Stimulated activated CD4-positive, alpha-beta T cell treated with anti-CD3 and anti-CD28 coated beads, TNF-alpha, amount 100 ng/mL, for 24 hours (primary cell): ENCODE measurements around the gene OR52B2.
"Not testable (repeated sequence)": the region's sequence is repeated elsewhere in the genome, so short reads cannot be mapped to it uniquely, and the experiment has no call there.

ENCODE experiments used
- DNase-seq, 3 experiments: peaks; one replicate each; pipeline ENCODE4 v3.0.0-alpha.2; 2020; ENCODE audit warnings: low read depth in 3 of 3

The OR52B2 gene

GRCh38 chr11:6152126-6152525, 18.0 kb downstream of the OR52B2 start:
- no peak for DNase-seq

GRCh38 chr11:6151117-6151516, 19.0 kb downstream of the OR52B2 start:
- DNase-seq = no peak

GRCh38 chr11:6143737-6144136, 26.4 kb downstream of the OR52B2 start:
- DNase-seq = not testable (repeated sequence)

GRCh38 chr11:6142936-6143335, 27.2 kb downstream of the OR52B2 start:
- no peak for DNase-seq

GRCh38 chr11:6135936-6136335, 34.2 kb downstream of the OR52B2 start:
- DNase-seq = not testable (repeated sequence)

GRCh38 chr11:6132431-6132830, 37.7 kb downstream of the OR52B2 start:
- no peak for DNase-seq

GRCh38 chr11:6129635-6130034, 40.5 kb downstream of the OR52B2 start:
- DNase-seq = no peak

- DNase-seq = no peak
Measured at GRCh38 chr11:6129011-6129410, 41.1 kb downstream of the OR52B2 start.

GRCh38 chr11:6127881-6128280, 42.2 kb downstream of the OR52B2 start:
- no peak for DNase-seq

GRCh38 chr11:6124245-6124644, 45.9 kb downstream of the OR52B2 start:
- DNase-seq = no peak
